ENCODE data around the gene STAB2. TPM values are rescaled to one million over a fixed set of nuclear protein-coding genes. Genes with fewer than 3 reads are reported as not detected.
A peak's percentile ranks its signal among the peaks of the same experiment; 100 is the strongest.

STAB2 gene
- total RNA-seq, 1 donor from 2014 or later: not detected

DNA sequence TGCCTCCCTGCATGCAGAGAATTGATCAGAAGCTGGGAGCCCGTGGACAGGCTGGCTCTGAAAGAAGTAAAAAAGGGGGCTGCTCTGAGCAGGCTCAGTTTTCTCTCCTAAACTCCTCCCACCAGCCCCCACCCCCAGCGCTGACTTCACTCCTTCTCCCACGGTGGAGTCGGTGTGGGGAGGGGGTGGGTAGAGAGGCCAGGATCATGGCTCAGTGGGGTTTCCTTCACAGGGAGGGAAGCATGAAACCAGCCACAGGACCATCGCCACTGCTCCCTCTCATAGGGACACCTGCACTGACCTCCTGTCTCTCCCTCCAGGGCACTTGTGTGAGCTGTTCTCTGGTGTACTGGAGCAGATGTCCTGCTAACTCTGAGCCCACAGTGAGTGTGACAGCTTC is 78.9 kb downstream of the STAB2 start:
- Histone ChIP-seq H3K27me3 (no peaks in the 10 kb centered on the region), H4K20me1 (ENCODE audit: low read depth) (no peaks in the 10 kb centered on the region), H3K4me1 (peaks cover 21% of the 10 kb centered on the region), H3F3A (ENCODE audit: low read depth) (no peaks in the 10 kb centered on the region), H3K27ac (no peak overlapping the region), H3K9me3 (ENCODE audit: low read depth) (no peaks in the 10 kb centered on the region), H3K36me3 (no peaks in the 10 kb centered on the region), H3K4me2 (peak overlapping the region; percentile 57), H3K9ac (no peak overlapping the region), H3K79me2 (ENCODE audit: low read depth) (no peaks in the 10 kb centered on the region), H3K4me3 (no peak overlapping the region), H2AFZ (replicated peaks) (peak overlapping the region; percentile 79)
- Mint-ChIP-seq H3K27ac (no peak overlapping the region), H3K4me1 (peaks cover 21% of the 10 kb centered on the region), H3K36me3 (no peaks in the 10 kb centered on the region), H3K4me3 (no peak overlapping the region), H3K9me3 (no peaks in the 10 kb centered on the region), H3K27me3 (ENCODE audit: insufficient read depth, low read depth) (peaks cover 12% of the 10 kb centered on the region)
- TF ChIP-seq EZH2phosphoT487 (IDR thresholded peaks at IDR 0.05): no peak
- TF ChIP-seq, protein P1, sequence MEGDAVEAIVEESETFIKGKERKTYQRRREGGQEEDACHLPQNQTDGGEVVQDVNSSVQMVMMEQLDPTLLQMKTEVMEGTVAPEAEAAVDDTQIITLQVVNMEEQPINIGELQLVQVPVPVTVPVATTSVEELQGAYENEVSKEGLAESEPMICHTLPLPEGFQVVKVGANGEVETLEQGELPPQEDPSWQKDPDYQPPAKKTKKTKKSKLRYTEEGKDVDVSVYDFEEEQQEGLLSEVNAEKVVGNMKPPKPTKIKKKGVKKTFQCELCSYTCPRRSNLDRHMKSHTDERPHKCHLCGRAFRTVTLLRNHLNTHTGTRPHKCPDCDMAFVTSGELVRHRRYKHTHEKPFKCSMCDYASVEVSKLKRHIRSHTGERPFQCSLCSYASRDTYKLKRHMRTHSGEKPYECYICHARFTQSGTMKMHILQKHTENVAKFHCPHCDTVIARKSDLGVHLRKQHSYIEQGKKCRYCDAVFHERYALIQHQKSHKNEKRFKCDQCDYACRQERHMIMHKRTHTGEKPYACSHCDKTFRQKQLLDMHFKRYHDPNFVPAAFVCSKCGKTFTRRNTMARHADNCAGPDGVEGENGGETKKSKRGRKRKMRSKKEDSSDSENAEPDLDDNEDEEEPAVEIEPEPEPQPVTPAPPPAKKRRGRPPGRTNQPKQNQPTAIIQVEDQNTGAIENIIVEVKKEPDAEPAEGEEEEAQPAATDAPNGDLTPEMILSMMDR (IDR thresholded peaks at IDR 0.05): no peak
- no peak for TF ChIP-seq EZH2 (IDR thresholded peaks at IDR 0.05)
- no peak for DNase-seq (ENCODE audit: low spot score)

DNA sequence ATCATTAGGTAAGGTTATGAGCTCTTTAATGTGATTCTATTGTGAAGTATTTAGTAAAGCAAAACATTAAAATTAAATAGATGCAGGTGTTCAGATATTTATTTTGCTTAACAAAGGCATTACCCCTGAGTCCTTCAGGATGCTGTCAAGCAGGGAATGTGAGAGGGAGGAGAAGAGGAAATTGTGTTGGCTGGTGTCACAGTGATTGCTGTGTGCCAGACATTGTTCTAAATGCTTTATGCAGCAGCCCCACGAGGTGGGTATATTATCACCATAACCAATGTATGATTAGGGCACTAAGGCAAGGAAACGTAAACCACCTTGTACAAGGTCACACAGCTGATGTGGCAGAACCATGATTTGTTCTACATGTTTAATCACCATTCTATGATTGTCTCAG is 80.1 kb downstream of the STAB2 start:
- Mint-ChIP-seq H3K4me3 (no peak overlapping the region), H3K4me1 (peaks cover 21% of the 10 kb centered on the region), H3K36me3 (no peaks in the 10 kb centered on the region), H3K9me3 (no peaks in the 10 kb centered on the region), H3K27me3 (ENCODE audit: insufficient read depth, low read depth) (peaks cover 7% of the 10 kb centered on the region), H3K27ac (no peak overlapping the region)
- H3K27ac ChIP-seq: no peak overlapping the region
- no peak for DNase-seq (ENCODE audit: low spot score)
- no peaks in the 10 kb centered on the region for H3K36me3 ChIP-seq
- no peaks in the 10 kb centered on the region for H3K79me2 ChIP-seq (ENCODE audit: low read depth)
- TF ChIP-seq, protein P1 (IDR thresholded peaks at IDR 0.05): no peak
- TF ChIP-seq EZH2phosphoT487 (IDR thresholded peaks at IDR 0.05) (no peak), EZH2 (IDR thresholded peaks at IDR 0.05) (no peak)
- no peak overlapping the region for H3K4me3 ChIP-seq
- no peaks in the 10 kb centered on the region for H4K20me1 ChIP-seq (ENCODE audit: low read depth)
- no peaks in the 10 kb centered on the region for H3K27me3 ChIP-seq
- H3K4me1 ChIP-seq: peaks cover 21% of the 10 kb centered on the region
- H2AFZ ChIP-seq (replicated peaks): no peak overlapping the region
- no peaks in the 10 kb centered on the region for H3K9me3 ChIP-seq (ENCODE audit: low read depth)
- H3K4me2 ChIP-seq: no peak overlapping the region
- H3F3A ChIP-seq (ENCODE audit: low read depth): no peaks in the 10 kb centered on the region
- no peak overlapping the region for H3K9ac ChIP-seq

DNA sequence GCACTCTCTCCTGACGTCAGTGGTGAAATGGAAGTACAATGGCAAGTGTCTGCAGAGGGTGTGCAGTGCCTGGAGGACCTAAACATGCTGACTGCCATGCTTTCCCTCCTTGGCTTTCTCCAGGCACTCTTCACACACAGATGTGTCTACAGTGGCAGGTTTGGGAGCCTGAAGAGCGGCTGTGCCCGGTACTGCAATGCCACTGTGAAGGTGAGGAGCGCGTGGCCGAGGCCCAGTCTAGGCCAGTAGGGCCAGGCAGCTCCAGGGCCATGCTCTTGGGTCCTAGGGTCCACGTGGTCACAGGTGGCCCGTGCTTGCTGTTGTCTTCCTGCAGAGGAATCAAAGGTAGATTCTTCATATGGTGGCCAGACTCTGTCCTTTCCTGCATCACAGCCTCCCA is 81.4 kb downstream of the STAB2 start:
- no peaks in the 10 kb centered on the region for H4K20me1 ChIP-seq (ENCODE audit: low read depth)
- H3K27ac ChIP-seq: no peak overlapping the region
- no peaks in the 10 kb centered on the region for H3K36me3 ChIP-seq
- no peak overlapping the region for H3K9ac ChIP-seq
- H3K36me3 Mint-ChIP-seq: no peaks in the 10 kb centered on the region
- H3K4me2 ChIP-seq: no peak overlapping the region
- H2AFZ ChIP-seq (replicated peaks): no peak overlapping the region
- H3K27me3 ChIP-seq: no peaks in the 10 kb centered on the region
- H3K27me3 Mint-ChIP-seq (ENCODE audit: insufficient read depth, low read depth): peaks cover 7% of the 10 kb centered on the region
- H3K4me1 Mint-ChIP-seq: peaks cover 21% of the 10 kb centered on the region
- H3K79me2 ChIP-seq (ENCODE audit: low read depth): no peaks in the 10 kb centered on the region
- H3K4me3 ChIP-seq: no peak overlapping the region
- no peaks in the 10 kb centered on the region for H3K9me3 ChIP-seq (ENCODE audit: low read depth)
- H3K4me1 ChIP-seq: peaks cover 21% of the 10 kb centered on the region
- H3K27ac Mint-ChIP-seq: no peak overlapping the region
- DNase-seq (ENCODE audit: low spot score): no peak
- no peaks in the 10 kb centered on the region for H3F3A ChIP-seq (ENCODE audit: low read depth)
- no peak overlapping the region for H3K4me3 Mint-ChIP-seq
- TF ChIP-seq EZH2phosphoT487 (IDR thresholded peaks at IDR 0.05) (no peak), EZH2 (IDR thresholded peaks at IDR 0.05) (no peak)
- TF ChIP-seq, protein P1 (IDR thresholded peaks at IDR 0.05): no peak
- no peaks in the 10 kb centered on the region for H3K9me3 Mint-ChIP-seq

Data from neural progenitor cell (in vitro differentiated cells).